ENCODE results near the gene MPL.

The MPL gene

DNA sequence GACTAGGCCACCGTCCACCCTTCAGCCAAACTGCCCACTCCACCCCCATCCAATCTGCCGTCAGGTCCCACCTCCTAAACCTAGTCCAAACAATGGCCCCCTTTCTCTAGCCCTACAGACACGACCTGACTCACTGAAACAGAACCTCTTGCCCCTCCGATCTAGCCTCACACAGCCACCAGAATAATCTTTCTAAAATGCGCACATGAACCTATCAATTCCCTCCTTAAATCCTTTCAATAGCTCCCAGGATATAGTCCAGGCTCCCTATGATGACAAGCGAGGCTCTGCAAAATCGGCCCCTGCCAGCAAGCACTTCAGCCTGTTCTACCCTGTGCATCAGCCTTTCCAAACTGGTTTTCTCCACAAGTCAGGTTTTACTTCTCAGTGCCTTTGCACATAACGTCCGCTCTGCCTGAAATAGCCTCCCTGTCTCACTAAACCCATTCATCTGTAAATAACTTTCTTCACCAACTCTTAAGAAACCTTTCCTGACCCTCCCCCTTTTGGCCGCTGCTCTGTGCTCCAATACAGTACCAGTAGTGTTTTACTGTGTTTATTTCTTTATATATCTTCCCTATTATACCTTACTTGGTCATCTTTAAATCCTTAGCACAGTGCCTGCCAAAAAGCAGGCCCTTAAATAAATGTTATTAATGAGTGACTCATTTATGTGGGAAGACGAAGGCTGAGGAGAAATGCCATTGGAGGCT, 12.1 kb downstream of the MPL start (continued):
- TF ChIP-seq, protein P1, sequence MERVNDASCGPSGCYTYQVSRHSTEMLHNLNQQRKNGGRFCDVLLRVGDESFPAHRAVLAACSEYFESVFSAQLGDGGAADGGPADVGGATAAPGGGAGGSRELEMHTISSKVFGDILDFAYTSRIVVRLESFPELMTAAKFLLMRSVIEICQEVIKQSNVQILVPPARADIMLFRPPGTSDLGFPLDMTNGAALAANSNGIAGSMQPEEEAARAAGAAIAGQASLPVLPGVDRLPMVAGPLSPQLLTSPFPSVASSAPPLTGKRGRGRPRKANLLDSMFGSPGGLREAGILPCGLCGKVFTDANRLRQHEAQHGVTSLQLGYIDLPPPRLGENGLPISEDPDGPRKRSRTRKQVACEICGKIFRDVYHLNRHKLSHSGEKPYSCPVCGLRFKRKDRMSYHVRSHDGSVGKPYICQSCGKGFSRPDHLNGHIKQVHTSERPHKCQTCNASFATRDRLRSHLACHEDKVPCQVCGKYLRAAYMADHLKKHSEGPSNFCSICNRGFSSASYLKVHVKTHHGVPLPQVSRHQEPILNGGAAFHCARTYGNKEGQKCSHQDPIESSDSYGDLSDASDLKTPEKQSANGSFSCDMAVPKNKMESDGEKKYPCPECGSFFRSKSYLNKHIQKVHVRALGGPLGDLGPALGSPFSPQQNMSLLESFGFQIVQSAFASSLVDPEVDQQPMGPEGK (tag by site-specific recombination; IDR thresholded peaks at IDR 0.05) = peak; percentile 68; the same call in 1 of the 2 replicates
- TF ChIP-seq ZFHX2 (tag by site-specific recombination; conservative IDR thresholded peaks at IDR 0.05) (peak; percentile 100; the same call in 1 of the 2 replicates), ZNF391 (tag by site-specific recombination; IDR thresholded peaks at IDR 0.05; ENCODE audit: borderline replicate concordance, low read depth) (peak; percentile 5; the same call in 1 of the 2 replicates), ZNF202 (tag by site-specific recombination; IDR thresholded peaks at IDR 0.05; ENCODE audit: borderline replicate concordance) (no peak), SETDB1 (IDR thresholded peaks at IDR 0.05; ENCODE audit: insufficient read length, low read length) (no peak), ZNF2 (tag by site-specific recombination; IDR thresholded peaks at IDR 0.05) (peak; percentile 6; the same call in 1 of the 2 replicates), ZNF266 (tag by site-specific recombination; IDR thresholded peaks at IDR 0.05; ENCODE audit: low read depth) (no peak), ZEB2 (tag by site-specific recombination; IDR thresholded peaks at IDR 0.05) (0 out of 2 replicates have a peak, but pooled peaks have one; percentile 16), ZNF48 (tag by site-specific recombination; IDR thresholded peaks at IDR 0.05) (no peak), REPIN1 (tag by site-specific recombination; IDR thresholded peaks at IDR 0.05; ENCODE audit: low read depth) (no peak), ZBTB17 (tag by site-specific recombination; IDR thresholded peaks at IDR 0.05) (peak; percentile 60), KLF8 (tag by site-specific recombination; IDR thresholded peaks at IDR 0.05) (peak; percentile 63; the same call in 1 of the 2 replicates), BCL11B (tag by site-specific recombination; IDR thresholded peaks at IDR 0.05; ENCODE audit: low read depth) (no peak), ZNF23 (tag by site-specific recombination; IDR thresholded peaks at IDR 0.05; ENCODE audit: borderline replicate concordance) (no peak), ZNF600 (tag by site-specific recombination; IDR thresholded peaks at IDR 0.05) (0 out of 2 replicates have a peak, but pooled peaks have one; percentile 15), ZNF560 (tag by site-specific recombination; IDR thresholded peaks at IDR 0.05; ENCODE audit: borderline replicate concordance) (no peak), ZNF777 (tag by site-specific recombination; IDR thresholded peaks at IDR 0.05; ENCODE audit: borderline replicate concordance) (0 out of 2 replicates have a peak, but pooled peaks have one; percentile 28), ZNF169 (tag by site-specific recombination; IDR thresholded peaks at IDR 0.05) (no peak), ZNF623 (tag by site-specific recombination; IDR thresholded peaks at IDR 0.05) (peak; percentile 44)
- TF ChIP-seq, protein P2, sequence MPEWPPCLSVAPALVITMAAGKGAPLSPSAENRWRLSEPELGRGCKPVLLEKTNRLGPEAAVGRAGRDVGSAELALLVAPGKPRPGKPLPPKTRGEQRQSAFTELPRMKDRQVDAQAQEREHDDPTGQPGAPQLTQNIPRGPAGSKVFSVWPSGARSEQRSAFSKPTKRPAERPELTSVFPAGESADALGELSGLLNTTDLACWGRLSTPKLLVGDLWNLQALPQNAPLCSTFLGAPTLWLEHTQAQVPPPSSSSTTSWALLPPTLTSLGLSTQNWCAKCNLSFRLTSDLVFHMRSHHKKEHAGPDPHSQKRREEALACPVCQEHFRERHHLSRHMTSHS (tag by site-specific recombination; IDR thresholded peaks at IDR 0.05) = no peak
- TF ChIP-seq, protein P3, sequence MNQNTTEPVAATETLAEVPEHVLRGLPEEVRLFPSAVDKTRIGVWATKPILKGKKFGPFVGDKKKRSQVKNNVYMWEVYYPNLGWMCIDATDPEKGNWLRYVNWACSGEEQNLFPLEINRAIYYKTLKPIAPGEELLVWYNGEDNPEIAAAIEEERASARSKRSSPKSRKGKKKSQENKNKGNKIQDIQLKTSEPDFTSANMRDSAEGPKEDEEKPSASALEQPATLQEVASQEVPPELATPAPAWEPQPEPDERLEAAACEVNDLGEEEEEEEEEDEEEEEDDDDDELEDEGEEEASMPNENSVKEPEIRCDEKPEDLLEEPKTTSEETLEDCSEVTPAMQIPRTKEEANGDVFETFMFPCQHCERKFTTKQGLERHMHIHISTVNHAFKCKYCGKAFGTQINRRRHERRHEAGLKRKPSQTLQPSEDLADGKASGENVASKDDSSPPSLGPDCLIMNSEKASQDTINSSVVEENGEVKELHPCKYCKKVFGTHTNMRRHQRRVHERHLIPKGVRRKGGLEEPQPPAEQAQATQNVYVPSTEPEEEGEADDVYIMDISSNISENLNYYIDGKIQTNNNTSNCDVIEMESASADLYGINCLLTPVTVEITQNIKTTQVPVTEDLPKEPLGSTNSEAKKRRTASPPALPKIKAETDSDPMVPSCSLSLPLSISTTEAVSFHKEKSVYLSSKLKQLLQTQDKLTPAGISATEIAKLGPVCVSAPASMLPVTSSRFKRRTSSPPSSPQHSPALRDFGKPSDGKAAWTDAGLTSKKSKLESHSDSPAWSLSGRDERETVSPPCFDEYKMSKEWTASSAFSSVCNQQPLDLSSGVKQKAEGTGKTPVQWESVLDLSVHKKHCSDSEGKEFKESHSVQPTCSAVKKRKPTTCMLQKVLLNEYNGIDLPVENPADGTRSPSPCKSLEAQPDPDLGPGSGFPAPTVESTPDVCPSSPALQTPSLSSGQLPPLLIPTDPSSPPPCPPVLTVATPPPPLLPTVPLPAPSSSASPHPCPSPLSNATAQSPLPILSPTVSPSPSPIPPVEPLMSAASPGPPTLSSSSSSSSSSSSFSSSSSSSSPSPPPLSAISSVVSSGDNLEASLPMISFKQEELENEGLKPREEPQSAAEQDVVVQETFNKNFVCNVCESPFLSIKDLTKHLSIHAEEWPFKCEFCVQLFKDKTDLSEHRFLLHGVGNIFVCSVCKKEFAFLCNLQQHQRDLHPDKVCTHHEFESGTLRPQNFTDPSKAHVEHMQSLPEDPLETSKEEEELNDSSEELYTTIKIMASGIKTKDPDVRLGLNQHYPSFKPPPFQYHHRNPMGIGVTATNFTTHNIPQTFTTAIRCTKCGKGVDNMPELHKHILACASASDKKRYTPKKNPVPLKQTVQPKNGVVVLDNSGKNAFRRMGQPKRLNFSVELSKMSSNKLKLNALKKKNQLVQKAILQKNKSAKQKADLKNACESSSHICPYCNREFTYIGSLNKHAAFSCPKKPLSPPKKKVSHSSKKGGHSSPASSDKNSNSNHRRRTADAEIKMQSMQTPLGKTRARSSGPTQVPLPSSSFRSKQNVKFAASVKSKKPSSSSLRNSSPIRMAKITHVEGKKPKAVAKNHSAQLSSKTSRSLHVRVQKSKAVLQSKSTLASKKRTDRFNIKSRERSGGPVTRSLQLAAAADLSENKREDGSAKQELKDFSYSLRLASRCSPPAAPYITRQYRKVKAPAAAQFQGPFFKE (tag by site-specific recombination; IDR thresholded peaks at IDR 0.05; ENCODE audit: borderline replicate concordance) = no peak
- TF ChIP-seq, protein P4, sequence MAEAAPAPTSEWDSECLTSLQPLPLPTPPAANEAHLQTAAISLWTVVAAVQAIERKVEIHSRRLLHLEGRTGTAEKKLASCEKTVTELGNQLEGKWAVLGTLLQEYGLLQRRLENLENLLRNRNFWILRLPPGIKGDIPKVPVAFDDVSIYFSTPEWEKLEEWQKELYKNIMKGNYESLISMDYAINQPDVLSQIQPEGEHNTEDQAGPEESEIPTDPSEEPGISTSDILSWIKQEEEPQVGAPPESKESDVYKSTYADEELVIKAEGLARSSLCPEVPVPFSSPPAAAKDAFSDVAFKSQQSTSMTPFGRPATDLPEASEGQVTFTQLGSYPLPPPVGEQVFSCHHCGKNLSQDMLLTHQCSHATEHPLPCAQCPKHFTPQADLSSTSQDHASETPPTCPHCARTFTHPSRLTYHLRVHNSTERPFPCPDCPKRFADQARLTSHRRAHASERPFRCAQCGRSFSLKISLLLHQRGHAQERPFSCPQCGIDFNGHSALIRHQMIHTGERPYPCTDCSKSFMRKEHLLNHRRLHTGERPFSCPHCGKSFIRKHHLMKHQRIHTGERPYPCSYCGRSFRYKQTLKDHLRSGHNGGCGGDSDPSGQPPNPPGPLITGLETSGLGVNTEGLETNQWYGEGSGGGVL (tag by site-specific recombination; IDR thresholded peaks at IDR 0.05) = no peak
- TF ChIP-seq, protein P5, sequence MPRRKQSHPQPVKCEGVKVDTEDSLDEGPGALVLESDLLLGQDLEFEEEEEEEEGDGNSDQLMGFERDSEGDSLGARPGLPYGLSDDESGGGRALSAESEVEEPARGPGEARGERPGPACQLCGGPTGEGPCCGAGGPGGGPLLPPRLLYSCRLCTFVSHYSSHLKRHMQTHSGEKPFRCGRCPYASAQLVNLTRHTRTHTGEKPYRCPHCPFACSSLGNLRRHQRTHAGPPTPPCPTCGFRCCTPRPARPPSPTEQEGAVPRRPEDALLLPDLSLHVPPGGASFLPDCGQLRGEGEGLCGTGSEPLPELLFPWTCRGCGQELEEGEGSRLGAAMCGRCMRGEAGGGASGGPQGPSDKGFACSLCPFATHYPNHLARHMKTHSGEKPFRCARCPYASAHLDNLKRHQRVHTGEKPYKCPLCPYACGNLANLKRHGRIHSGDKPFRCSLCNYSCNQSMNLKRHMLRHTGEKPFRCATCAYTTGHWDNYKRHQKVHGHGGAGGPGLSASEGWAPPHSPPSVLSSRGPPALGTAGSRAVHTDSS (tag by site-specific recombination; IDR thresholded peaks at IDR 0.05) = no peak
- TF ChIP-seq, protein P6, sequence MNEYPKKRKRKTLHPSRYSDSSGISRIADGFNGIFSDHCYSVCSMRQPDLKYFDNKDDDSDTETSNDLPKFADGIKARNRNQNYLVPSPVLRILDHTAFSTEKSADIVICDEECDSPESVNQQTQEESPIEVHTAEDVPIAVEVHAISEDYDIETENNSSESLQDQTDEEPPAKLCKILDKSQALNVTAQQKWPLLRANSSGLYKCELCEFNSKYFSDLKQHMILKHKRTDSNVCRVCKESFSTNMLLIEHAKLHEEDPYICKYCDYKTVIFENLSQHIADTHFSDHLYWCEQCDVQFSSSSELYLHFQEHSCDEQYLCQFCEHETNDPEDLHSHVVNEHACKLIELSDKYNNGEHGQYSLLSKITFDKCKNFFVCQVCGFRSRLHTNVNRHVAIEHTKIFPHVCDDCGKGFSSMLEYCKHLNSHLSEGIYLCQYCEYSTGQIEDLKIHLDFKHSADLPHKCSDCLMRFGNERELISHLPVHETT (tag by site-specific recombination; IDR thresholded peaks at IDR 0.05) = 0 out of 2 replicates have a peak, but pooled peaks have one; percentile 26

All from HEK293 (cell line).